IMR-90 (cell line): ENCODE measurements around the gene TNS1.

Source experiments
- CEBPB ChIP-seq: IDR thresholded peaks from 2 replicates; pipeline ENCODE4 v1.6.1; 2012; ENCODE audit warnings: low read depth, low read length, improper control_type of control experiment
- CTCF ChIP-seq: conservative IDR thresholded peaks from 2 replicates; pipeline ENCODE4 v1.5.1; 2012; ENCODE audit warnings: mild to moderate bottlenecking, low read depth, low read length, improper control_type of control experiment
- FOS ChIP-seq: fragments of 150-350 bp; IDR thresholded peaks from 2 replicates; pipeline ENCODE4 v1.6.1; 2016; ENCODE audit warnings: low read depth, low read length
- MAZ ChIP-seq: IDR thresholded peaks from 2 replicates; pipeline ENCODE4 v1.6.1; 2012; ENCODE audit warnings: low read depth, mild to moderate bottlenecking, low read length, improper control_type of control experiment, moderate library complexity, borderline replicate concordance
- MXI1 ChIP-seq: IDR thresholded peaks from 2 replicates; pipeline ENCODE4 v1.6.1; 2012; ENCODE audit warnings: low read depth, mild to moderate bottlenecking, low read length, moderate library complexity, borderline replicate concordance
- POLR2A ChIP-seq: IDR thresholded peaks from 2 replicates; pipeline ENCODE4 v1.6.1; 2012; ENCODE audit warnings: mild to moderate bottlenecking, low read depth, low read length
- RAD21 ChIP-seq: IDR thresholded peaks from 2 replicates; pipeline ENCODE4 v1.6.1; 2012; ENCODE audit warnings: low read length, improper control_type of control experiment
- RFX5 ChIP-seq: IDR thresholded peaks from 2 replicates; pipeline ENCODE4 v1.8.0; 2012; ENCODE audit warnings: low read depth, mild to moderate bottlenecking, low read length, moderate library complexity
- SMC3 ChIP-seq: fragments of 150-350 bp; IDR thresholded peaks from 2 replicates; pipeline ENCODE4 v1.6.1; 2016; ENCODE audit warnings: low read depth, mild to moderate bottlenecking, antibody characterized with exemption, low read length, moderate library complexity

- no peak for TF ChIP-seq POLR2A
- no peak for TF ChIP-seq CTCF
- TF ChIP-seq SMC3: no peak
- no peak for TF ChIP-seq MXI1
- no peak for TF ChIP-seq RAD21
- TF ChIP-seq FOS: no peak
- TF ChIP-seq RFX5: no peak
- TF ChIP-seq CEBPB: no peak
- TF ChIP-seq MAZ: no peak
These were observed 176.3 kb downstream of the TNS1 start for GRCh38 chr2:217826520-217826919.
